Left lung (tissue), 10 donors: Measurements from ENCODE around the gene GDPD5. TPM values are rescaled to one million over a fixed set of nuclear protein-coding genes. Genes with fewer than 3 reads are reported as not detected.

Source experiments
- ATAC-seq: fragments of 200-7000 bp; cut with Tn5 transposase; one replicate; pipeline ENCODE4 v1.9.1; 2020; ENCODE audit warnings: moderate library complexity
- DNase-seq, 4 donors: peaks; one replicate each; pipeline ENCODE4 v3.0.0-alpha.2; 2013 to 2020
- H3K27ac ChIP-seq, 2 donors: fragments of 200-600 bp; sonication (generic) in 1 of 2; one replicate each; pipeline versions ENCODE4 v1.5.0 to v1.8.0; 2020 to 2021
- H3K27me3 ChIP-seq, 2 donors: fragments of 200-600 bp; sonication (generic) in 1 of 2; one replicate each; pipeline versions ENCODE4 v1.5.0 to v1.8.0; 2020 to 2021
- H3K36me3 ChIP-seq, 2 donors: fragments of 200-600 bp; sonication (generic) in 1 of 2; one replicate each; pipeline versions ENCODE4 v1.5.0 to v1.8.0; 2020 to 2021
- H3K4me1 ChIP-seq, 2 donors: fragments of 200-600 bp; one replicate each; pipeline ENCODE4 v1.8.0; 2021
- H3K4me3 ChIP-seq, 2 donors: fragments of 200-600 bp; sonication (generic) in 1 of 2; one replicate each; pipeline versions ENCODE4 v1.5.0 to v1.8.0; 2020 to 2021; ENCODE audit warnings: mild to moderate bottlenecking in 1 of 2
- H3K9me3 ChIP-seq, 2 donors: fragments of 200-600 bp; sonication (generic) in 1 of 2; one replicate each; pipeline versions ENCODE4 v1.5.0 to v1.8.0; 2020 to 2021
- intact Hi-C, 2 donors: fragments of 100-400 bp; cut with DNase I; formaldehyde crosslinking; loops; one replicate each; pipeline versions ENCODE4 v1.11.2 to v1.14.2; 2022
- polyA plus RNA-seq, 6 donors: library from polyadenylated mRNA; unstranded; fragments of 120-200 nt; gene quantifications; one replicate each; pipeline ENCODE4 v1.2.1, GENCODE V29; 2013; ENCODE audit not compliant: insufficient read length in 6 of 6
- total RNA-seq, 2 donors: library from RNA; stranded (reverse); fragmentation: NEBNext Ultra II Directional; extraction: Animal tissue kit (Norgen Biotek cat#: 25700); gene quantifications; one replicate each; pipeline ENCODE4 v1.2.1, GENCODE V29; 2021
- TF ChIP-seq, protein P1 (sequence below), 2 donors: fragments of 200-600 bp; sonication (generic) in 1 of 2; IDR thresholded peaks; one replicate each; pipeline versions ENCODE4 v1.5.0 to v1.8.0; 2021; ENCODE audit warnings: antibody characterized with exemption in 2 of 2
- donor health status: DM: no; HTN: yes; CAD: no.
- donor health status: DM: no; HTN: no; CAD: no.

Gene GDPD5
- total and polyA plus RNA-seq, 8 donors = 10.5 to 34.8 (median 27.6) TPM

DNA sequence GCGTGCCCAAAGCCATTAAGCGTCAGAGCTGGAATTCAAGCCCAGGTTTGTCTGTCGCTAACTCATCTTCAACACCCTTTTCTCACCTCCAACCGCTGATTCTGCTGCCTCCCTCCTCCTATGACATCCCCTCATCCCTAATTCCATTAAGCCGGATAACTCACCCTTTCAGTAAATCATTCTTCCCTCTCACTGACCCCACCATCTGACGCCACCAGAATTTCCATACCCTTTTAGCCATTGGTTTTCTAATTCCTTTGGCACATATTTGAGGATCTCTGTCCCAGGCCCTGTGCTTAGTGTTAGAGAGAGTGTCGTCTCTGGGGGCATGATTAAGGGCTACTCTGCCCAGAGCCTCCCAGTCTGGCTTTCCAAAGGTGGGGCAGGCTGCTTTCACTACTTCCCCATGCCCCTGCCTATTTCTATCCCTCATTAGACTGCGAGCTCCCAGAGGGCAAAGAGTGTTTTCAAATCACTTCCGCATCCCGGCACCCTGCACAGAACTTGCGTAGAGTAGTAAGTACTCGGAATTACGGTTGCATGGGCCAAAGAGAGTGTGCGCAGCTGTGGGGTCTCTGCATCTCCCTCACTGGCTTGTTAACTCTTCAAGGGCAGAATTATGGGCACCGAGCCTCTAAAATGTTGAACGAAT, 96.6 kb downstream of the GDPD5 start:
- ATAC-seq (no peak), DNase-seq (peak in 1 of 4 donors; percentile 4)
- TF ChIP-seq, protein P1, sequence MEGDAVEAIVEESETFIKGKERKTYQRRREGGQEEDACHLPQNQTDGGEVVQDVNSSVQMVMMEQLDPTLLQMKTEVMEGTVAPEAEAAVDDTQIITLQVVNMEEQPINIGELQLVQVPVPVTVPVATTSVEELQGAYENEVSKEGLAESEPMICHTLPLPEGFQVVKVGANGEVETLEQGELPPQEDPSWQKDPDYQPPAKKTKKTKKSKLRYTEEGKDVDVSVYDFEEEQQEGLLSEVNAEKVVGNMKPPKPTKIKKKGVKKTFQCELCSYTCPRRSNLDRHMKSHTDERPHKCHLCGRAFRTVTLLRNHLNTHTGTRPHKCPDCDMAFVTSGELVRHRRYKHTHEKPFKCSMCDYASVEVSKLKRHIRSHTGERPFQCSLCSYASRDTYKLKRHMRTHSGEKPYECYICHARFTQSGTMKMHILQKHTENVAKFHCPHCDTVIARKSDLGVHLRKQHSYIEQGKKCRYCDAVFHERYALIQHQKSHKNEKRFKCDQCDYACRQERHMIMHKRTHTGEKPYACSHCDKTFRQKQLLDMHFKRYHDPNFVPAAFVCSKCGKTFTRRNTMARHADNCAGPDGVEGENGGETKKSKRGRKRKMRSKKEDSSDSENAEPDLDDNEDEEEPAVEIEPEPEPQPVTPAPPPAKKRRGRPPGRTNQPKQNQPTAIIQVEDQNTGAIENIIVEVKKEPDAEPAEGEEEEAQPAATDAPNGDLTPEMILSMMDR (IDR thresholded peaks at IDR 0.05) = no peak
- Histone ChIP-seq H3K36me3 (no peaks in the 10 kb centered on the region), H3K4me3 (peak overlapping the region in 1 of 2 donors; percentile 18), H3K9me3 (peaks cover 0 to 6% of the 10 kb centered on the region in 2 donors), H3K27ac (no peak overlapping the region), H3K27me3 (peaks cover 11 to 61% of the 10 kb centered on the region in 2 donors), H3K4me1 (peaks cover 0 to 13% of the 10 kb centered on the region in 2 donors)
- intact Hi-C loops = no loop called here

DNA sequence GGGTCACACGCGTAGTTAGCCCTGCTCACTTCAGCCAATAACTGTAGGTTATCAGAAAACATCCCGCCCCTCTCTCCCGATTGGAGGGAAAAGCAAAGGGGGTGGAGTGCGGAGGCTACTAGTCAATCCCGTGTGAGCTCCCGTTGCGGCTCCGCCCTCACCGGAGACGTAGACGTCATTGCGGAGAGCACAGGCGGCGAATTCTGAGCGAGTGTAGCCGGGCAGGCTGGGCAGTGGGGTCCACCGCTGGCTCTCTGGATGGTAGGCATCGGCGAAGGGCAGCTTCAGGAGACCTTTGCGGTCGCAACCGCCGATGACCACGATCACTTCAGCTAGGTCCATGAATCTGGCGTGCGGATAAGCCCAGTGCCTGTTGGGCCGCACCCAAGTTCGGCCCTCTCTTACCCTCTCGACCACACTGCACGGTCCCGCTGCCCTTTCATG, 97.4 kb downstream of the GDPD5 start:
- peak overlapping the region; percentile 18 to 27 for H3K4me3 ChIP-seq
- ATAC-seq = peak; percentile 94
- intact Hi-C loops = no loop called here

DNA sequence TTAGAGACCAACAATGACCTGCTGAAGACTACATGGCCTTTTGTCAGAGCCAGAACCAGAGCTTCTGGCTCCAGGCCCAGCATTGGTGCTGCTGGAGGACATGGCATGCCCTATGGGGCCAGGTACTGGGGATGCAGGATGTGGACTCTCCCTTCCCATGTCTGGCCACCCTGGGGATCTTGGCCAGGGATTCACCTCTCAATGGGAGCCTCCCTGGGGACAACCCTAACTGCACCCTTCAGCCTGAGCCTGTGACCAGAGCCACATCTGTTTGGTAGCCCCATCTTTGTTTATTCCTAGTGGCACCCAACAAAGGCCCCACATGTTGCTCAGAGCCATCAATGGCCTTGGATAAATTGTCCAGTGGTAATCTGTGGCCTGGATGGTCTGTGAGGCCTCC, 98.6 kb downstream of the GDPD5 start:
- intact Hi-C loops = no loop called here
- no peak overlapping the region for H3K4me3 ChIP-seq
- DNase-seq (no peak), ATAC-seq (no peak)
- no peak overlapping the region for H3K27ac ChIP-seq
- H3K27me3 ChIP-seq = peaks cover 11 to 47% of the 10 kb centered on the region in 2 donors
- TF ChIP-seq, protein P1 (IDR thresholded peaks at IDR 0.05) = no peak
- peaks cover 0 to 6% of the 10 kb centered on the region in 2 donors for H3K9me3 ChIP-seq
- H3K36me3 ChIP-seq = peaks cover 0 to 14% of the 10 kb centered on the region in 2 donors
- peaks cover 0 to 13% of the 10 kb centered on the region in 2 donors for H3K4me1 ChIP-seq

More for the DNA sequence above, 97.4 kb downstream of the GDPD5 start:
- H3K9me3 ChIP-seq = peaks cover 0 to 6% of the 10 kb centered on the region in 2 donors
- H3K27me3 ChIP-seq = peaks cover 11 to 58% of the 10 kb centered on the region in 2 donors
- DNase-seq = peak; percentile 64 to 95 (median 91)
- H3K27ac ChIP-seq = peak overlapping the region in 1 of 2 donors; percentile 28
- H3K4me1 ChIP-seq = peaks cover 0 to 13% of the 10 kb centered on the region in 2 donors
- H3K36me3 ChIP-seq = peaks cover 0 to 8% of the 10 kb centered on the region in 2 donors
- TF ChIP-seq, protein P1 (IDR thresholded peaks at IDR 0.05) = no peak

DNA sequence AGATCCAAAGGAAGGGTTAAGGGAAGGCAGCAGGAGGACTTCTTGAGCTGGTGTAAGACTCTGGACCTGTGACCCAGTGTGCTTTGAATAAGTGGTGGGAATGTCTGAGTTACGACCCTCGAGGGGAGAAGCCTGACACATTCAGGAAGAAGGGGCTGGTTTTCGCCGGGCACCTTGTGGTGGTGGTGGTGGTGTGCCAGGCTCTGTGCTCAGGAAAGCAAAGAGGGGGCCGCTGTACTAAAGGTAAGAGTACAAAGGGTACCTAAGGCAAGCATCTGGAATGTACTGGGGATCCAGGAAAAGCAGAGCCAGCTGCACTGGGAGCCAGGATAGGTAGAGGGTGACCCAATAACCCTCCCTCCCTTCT, 99.0 kb downstream of the GDPD5 start:
- H3K9me3 ChIP-seq = peaks cover 0 to 6% of the 10 kb centered on the region in 2 donors
- H3K27ac ChIP-seq = no peak overlapping the region
- no peak overlapping the region for H3K4me3 ChIP-seq
- H3K4me1 ChIP-seq = peaks cover 0 to 13% of the 10 kb centered on the region in 2 donors
- ATAC-seq (no peak), DNase-seq (no peak)
- intact Hi-C loops = no loop called here
- TF ChIP-seq, protein P1 (IDR thresholded peaks at IDR 0.05) = no peak
- peaks cover 11 to 42% of the 10 kb centered on the region in 2 donors for H3K27me3 ChIP-seq
- peaks cover 0 to 14% of the 10 kb centered on the region in 2 donors for H3K36me3 ChIP-seq

DNA sequence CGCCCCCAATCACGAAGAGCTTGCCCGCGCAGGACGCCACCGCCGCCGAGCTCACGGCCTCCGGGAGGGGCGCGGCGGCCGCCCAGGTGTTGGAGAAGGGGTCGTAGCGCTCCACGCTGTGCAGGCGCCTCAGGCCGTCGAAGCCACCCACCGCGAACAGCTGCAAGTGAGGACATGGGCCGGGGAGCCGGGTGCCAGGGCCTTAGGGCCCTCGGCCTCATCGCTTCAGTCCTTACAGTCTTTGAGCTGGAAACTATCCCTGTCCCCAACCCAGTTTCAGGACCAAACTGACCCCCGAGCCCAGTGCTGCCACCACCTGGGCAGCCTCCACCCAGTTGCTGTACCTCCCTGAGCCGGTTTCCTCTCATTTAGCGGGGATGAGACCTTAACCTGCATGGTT, 100.3 kb downstream of the GDPD5 start:
- ATAC-seq = no peak
- intact Hi-C loops = no loop called here
- H3K9me3 ChIP-seq = peaks cover 0 to 6% of the 10 kb centered on the region in 2 donors
- peaks cover 0 to 8% of the 10 kb centered on the region in 2 donors for H3K4me1 ChIP-seq
- H3K4me3 ChIP-seq = no peak overlapping the region
- TF ChIP-seq, protein P1 (IDR thresholded peaks at IDR 0.05) = no peak
- H3K27ac ChIP-seq = no peak overlapping the region
- peaks cover 0 to 14% of the 10 kb centered on the region in 2 donors for H3K36me3 ChIP-seq
- peaks cover 2 to 29% of the 10 kb centered on the region in 2 donors for H3K27me3 ChIP-seq
- DNase-seq = no peak
